ENCODE results near the gene BCL11A. TPM values are rescaled to one million over a fixed set of nuclear protein-coding genes. Genes with fewer than 3 reads are reported as not detected.

Gene BCL11A
- total RNA-seq, 1 donor from 2014 or later, result 0.67 TPM

DNA sequence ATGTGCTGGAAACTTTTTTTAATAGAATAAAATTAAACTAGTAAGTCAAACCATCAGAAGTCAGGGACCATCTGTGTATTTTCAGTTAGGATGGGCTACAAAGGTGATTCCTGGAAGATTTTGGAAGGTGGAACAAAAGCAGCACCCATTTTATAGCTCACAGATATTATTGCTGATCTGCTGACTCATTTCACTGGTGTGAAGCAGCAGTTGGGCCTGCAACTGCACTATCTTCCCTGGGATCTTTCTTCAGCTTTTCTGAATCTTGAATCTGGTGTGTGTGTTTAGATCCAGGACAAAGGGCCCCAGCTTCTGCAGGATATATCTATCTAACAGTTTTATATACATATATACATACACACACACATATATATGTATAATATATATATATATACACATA, 35.6 kb upstream of the BCL11A start:
- Histone ChIP-seq H3K4me2 (no peak overlapping the region), H3K9ac (no peak overlapping the region), H3K79me2 (ENCODE audit: low read depth) (no peaks in the 10 kb centered on the region), H4K20me1 (ENCODE audit: low read depth) (no peaks in the 10 kb centered on the region), H3K4me1 (peaks cover 9% of the 10 kb centered on the region), H3K9me3 (ENCODE audit: low read depth) (peaks cover 7% of the 10 kb centered on the region), H3F3A (ENCODE audit: low read depth) (no peaks in the 10 kb centered on the region), H3K27me3 (no peaks in the 10 kb centered on the region), H3K27ac (no peak overlapping the region), H3K36me3 (no peaks in the 10 kb centered on the region), H3K4me3 (no peak overlapping the region), H2AFZ (replicated peaks) (no peak overlapping the region)
- no peak for DNase-seq (ENCODE audit: low spot score)
- Mint-ChIP-seq H3K9me3 (peaks cover 23% of the 10 kb centered on the region), H3K27me3 (ENCODE audit: insufficient read depth, low read depth) (peaks cover 3% of the 10 kb centered on the region), H3K27ac (no peak overlapping the region), H3K4me1 (no peaks in the 10 kb centered on the region), H3K4me3 (no peak overlapping the region), H3K36me3 (no peaks in the 10 kb centered on the region)
- TF ChIP-seq EZH2 (IDR thresholded peaks at IDR 0.05) (no peak), EZH2phosphoT487 (IDR thresholded peaks at IDR 0.05) (no peak)
- TF ChIP-seq, protein P1, sequence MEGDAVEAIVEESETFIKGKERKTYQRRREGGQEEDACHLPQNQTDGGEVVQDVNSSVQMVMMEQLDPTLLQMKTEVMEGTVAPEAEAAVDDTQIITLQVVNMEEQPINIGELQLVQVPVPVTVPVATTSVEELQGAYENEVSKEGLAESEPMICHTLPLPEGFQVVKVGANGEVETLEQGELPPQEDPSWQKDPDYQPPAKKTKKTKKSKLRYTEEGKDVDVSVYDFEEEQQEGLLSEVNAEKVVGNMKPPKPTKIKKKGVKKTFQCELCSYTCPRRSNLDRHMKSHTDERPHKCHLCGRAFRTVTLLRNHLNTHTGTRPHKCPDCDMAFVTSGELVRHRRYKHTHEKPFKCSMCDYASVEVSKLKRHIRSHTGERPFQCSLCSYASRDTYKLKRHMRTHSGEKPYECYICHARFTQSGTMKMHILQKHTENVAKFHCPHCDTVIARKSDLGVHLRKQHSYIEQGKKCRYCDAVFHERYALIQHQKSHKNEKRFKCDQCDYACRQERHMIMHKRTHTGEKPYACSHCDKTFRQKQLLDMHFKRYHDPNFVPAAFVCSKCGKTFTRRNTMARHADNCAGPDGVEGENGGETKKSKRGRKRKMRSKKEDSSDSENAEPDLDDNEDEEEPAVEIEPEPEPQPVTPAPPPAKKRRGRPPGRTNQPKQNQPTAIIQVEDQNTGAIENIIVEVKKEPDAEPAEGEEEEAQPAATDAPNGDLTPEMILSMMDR (IDR thresholded peaks at IDR 0.05), result no peak

DNA sequence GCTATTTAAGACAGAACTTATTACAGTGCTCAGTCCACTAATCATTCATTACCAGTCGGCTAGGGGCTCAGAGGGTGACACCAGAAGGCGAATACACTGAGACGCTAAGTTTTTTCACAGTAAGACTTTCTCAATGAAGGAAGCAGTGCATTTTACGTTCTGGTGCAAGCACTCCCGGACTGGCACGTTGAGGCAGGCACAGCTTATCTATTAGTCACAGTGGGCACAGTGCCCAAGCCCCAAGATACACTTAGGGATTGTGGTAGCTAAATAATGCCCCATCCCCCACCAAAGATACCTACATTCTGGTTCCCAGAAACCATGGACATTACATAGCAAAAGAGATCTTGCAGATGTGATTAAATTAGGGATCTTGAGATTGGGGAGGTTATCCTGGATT, 32.6 kb upstream of the BCL11A start:
- Histone ChIP-seq H3K27me3 (peaks cover 24% of the 10 kb centered on the region), H4K20me1 (ENCODE audit: low read depth) (no peaks in the 10 kb centered on the region), H3K4me3 (no peak overlapping the region), H3K36me3 (no peaks in the 10 kb centered on the region), H3K27ac (no peak overlapping the region), H3K79me2 (ENCODE audit: low read depth) (no peaks in the 10 kb centered on the region), H3K4me1 (peaks cover 9% of the 10 kb centered on the region), H3K9ac (no peak overlapping the region), H3F3A (ENCODE audit: low read depth) (no peaks in the 10 kb centered on the region), H2AFZ (replicated peaks) (no peak overlapping the region), H3K4me2 (no peak overlapping the region), H3K9me3 (ENCODE audit: low read depth) (no peaks in the 10 kb centered on the region)
- no peak for DNase-seq (ENCODE audit: low spot score)
- TF ChIP-seq EZH2phosphoT487 (IDR thresholded peaks at IDR 0.05), result no peak
- no peak for TF ChIP-seq EZH2 (IDR thresholded peaks at IDR 0.05)
- TF ChIP-seq, protein P1 (IDR thresholded peaks at IDR 0.05), result no peak
- Mint-ChIP-seq H3K9me3 (no peaks in the 10 kb centered on the region), H3K36me3 (no peaks in the 10 kb centered on the region), H3K4me3 (no peak overlapping the region), H3K27ac (no peak overlapping the region), H3K27me3 (ENCODE audit: insufficient read depth, low read depth) (peaks cover 14% of the 10 kb centered on the region), H3K4me1 (no peaks in the 10 kb centered on the region)

DNA sequence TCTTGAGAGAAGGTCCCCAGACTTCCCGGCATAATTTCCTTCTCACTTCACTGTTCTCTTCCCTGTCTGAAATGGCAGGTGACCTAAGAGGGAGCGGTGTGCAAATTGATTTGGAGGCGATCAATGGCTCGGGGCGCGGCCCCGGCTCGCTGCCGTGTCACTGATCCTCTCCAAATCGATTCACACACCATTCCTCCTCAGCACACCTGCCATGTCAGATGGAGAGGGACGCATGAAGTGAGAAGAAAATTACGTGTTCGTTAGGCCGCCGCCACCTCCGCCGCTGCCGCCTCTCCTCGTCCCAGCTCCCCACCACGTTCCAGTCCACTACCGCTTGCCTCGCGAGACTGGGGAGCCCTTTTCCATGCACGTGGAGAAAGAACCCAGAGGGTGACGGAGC, 31.8 kb upstream of the BCL11A start:
- Histone ChIP-seq H3K4me3 (no peak overlapping the region), H3K36me3 (no peaks in the 10 kb centered on the region), H4K20me1 (ENCODE audit: low read depth) (no peaks in the 10 kb centered on the region), H3K27me3 (peaks cover 32% of the 10 kb centered on the region), H3K4me2 (no peak overlapping the region), H3K27ac (no peak overlapping the region), H3K79me2 (ENCODE audit: low read depth) (no peaks in the 10 kb centered on the region), H3K9ac (no peak overlapping the region), H3F3A (ENCODE audit: low read depth) (no peaks in the 10 kb centered on the region), H3K9me3 (ENCODE audit: low read depth) (no peaks in the 10 kb centered on the region), H3K4me1 (peaks cover 9% of the 10 kb centered on the region), H2AFZ (replicated peaks) (no peak overlapping the region)
- Mint-ChIP-seq H3K27me3 (ENCODE audit: insufficient read depth, low read depth) (peaks cover 21% of the 10 kb centered on the region), H3K9me3 (peaks cover 2% of the 10 kb centered on the region), H3K36me3 (no peaks in the 10 kb centered on the region), H3K27ac (no peak overlapping the region), H3K4me3 (no peak overlapping the region), H3K4me1 (no peaks in the 10 kb centered on the region)
- TF ChIP-seq, protein P1 (IDR thresholded peaks at IDR 0.05), result no peak
- no peak for TF ChIP-seq EZH2phosphoT487 (IDR thresholded peaks at IDR 0.05)
- TF ChIP-seq EZH2 (IDR thresholded peaks at IDR 0.05), result no peak
- DNase-seq (ENCODE audit: low spot score), result no peak

Measured in neural progenitor cell (in vitro differentiated cells).